Ishikawa (cell line): ENCODE results near the gene ERC1.

Experiments
- CEBPB ChIP-seq: IDR thresholded peaks from 2 replicates; pipeline ENCODE4 v1.6.1; 2012
- CREB1 ChIP-seq: IDR thresholded peaks from 2 replicates; pipeline ENCODE4 v1.6.1; 2012; ENCODE audit warnings: low read depth
- EGR1 ChIP-seq: IDR thresholded peaks from 2 replicates; pipeline ENCODE4 v1.6.1; 2012
- EP300 ChIP-seq: IDR thresholded peaks from 2 replicates; pipeline ENCODE4 v1.6.1; 2012; ENCODE audit warnings: borderline replicate concordance
- FOXM1 ChIP-seq: IDR thresholded peaks from 2 replicates; pipeline ENCODE4 v1.6.1; 2012; ENCODE audit warnings: low read depth, borderline replicate concordance
- NFIC ChIP-seq: IDR thresholded peaks from 2 replicates; pipeline ENCODE4 v1.6.1; 2012
- RAD21 ChIP-seq: IDR thresholded peaks from 2 replicates; pipeline ENCODE4 v1.6.1; 2012; ENCODE audit warnings: low read depth
- TAF1 ChIP-seq: IDR thresholded peaks from 2 replicates; pipeline ENCODE4 v1.6.1; 2012; ENCODE audit warnings: low read depth, mild to moderate bottlenecking
- TCF12 ChIP-seq: IDR thresholded peaks from 2 replicates; pipeline ENCODE4 v1.6.1; 2012; ENCODE audit warnings: low read depth
- TEAD4 ChIP-seq: IDR thresholded peaks from 2 replicates; pipeline ENCODE4 v1.6.1; 2012
- YY1 ChIP-seq: IDR thresholded peaks from 2 replicates; pipeline ENCODE4 v1.6.1; 2012; ENCODE audit warnings: low read depth
- ZBTB7A ChIP-seq: IDR thresholded peaks from 2 replicates; pipeline ENCODE4 v1.6.1; 2012; ENCODE audit warnings: low read depth
- TF ChIP-seq, protein P1 (sequence below): IDR thresholded peaks from 2 replicates; pipeline ENCODE4 v1.6.1; 2012; ENCODE audit warnings: low read depth, mild to moderate bottlenecking
- TF ChIP-seq, protein P2 (sequence below): IDR thresholded peaks from 2 replicates; pipeline ENCODE4 v1.6.1; 2012
- TF ChIP-seq, protein P3 (sequence below): IDR thresholded peaks from 2 replicates; pipeline ENCODE4 v1.6.1; 2012

Gene ERC1

GRCh38 chr12:1122786-1123185 is 131.8 kb downstream of the ERC1 start:
- TF ChIP-seq, protein P1, sequence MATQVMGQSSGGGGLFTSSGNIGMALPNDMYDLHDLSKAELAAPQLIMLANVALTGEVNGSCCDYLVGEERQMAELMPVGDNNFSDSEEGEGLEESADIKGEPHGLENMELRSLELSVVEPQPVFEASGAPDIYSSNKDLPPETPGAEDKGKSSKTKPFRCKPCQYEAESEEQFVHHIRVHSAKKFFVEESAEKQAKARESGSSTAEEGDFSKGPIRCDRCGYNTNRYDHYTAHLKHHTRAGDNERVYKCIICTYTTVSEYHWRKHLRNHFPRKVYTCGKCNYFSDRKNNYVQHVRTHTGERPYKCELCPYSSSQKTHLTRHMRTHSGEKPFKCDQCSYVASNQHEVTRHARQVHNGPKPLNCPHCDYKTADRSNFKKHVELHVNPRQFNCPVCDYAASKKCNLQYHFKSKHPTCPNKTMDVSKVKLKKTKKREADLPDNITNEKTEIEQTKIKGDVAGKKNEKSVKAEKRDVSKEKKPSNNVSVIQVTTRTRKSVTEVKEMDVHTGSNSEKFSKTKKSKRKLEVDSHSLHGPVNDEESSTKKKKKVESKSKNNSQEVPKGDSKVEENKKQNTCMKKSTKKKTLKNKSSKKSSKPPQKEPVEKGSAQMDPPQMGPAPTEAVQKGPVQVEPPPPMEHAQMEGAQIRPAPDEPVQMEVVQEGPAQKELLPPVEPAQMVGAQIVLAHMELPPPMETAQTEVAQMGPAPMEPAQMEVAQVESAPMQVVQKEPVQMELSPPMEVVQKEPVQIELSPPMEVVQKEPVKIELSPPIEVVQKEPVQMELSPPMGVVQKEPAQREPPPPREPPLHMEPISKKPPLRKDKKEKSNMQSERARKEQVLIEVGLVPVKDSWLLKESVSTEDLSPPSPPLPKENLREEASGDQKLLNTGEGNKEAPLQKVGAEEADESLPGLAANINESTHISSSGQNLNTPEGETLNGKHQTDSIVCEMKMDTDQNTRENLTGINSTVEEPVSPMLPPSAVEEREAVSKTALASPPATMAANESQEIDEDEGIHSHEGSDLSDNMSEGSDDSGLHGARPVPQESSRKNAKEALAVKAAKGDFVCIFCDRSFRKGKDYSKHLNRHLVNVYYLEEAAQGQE: no peak
- TF ChIP-seq, protein P2, sequence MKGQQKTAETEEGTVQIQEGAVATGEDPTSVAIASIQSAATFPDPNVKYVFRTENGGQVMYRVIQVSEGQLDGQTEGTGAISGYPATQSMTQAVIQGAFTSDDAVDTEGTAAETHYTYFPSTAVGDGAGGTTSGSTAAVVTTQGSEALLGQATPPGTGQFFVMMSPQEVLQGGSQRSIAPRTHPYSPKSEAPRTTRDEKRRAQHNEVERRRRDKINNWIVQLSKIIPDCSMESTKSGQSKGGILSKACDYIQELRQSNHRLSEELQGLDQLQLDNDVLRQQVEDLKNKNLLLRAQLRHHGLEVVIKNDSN: no peak
- no peak for TF ChIP-seq FOXM1
- no peak for TF ChIP-seq CREB1
- TF ChIP-seq TAF1: no peak
- TF ChIP-seq YY1: no peak
- no peak for TF ChIP-seq RAD21

GRCh38 chr12:1126091-1126490 is 135.1 kb downstream of the ERC1 start:
- TF ChIP-seq, protein P2: no peak
- TF ChIP-seq TCF12 (no peak), EP300 (no peak), TAF1 (no peak), YY1 (no peak), RAD21 (no peak), FOXM1 (no peak), NFIC (no peak), ZBTB7A (no peak), TEAD4 (no peak), CREB1 (no peak), EGR1 (no peak), CEBPB (no peak)
- TF ChIP-seq, protein P1: no peak
- TF ChIP-seq, protein P3, sequence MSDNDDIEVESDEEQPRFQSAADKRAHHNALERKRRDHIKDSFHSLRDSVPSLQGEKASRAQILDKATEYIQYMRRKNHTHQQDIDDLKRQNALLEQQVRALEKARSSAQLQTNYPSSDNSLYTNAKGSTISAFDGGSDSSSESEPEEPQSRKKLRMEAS: no peak

DNA sequence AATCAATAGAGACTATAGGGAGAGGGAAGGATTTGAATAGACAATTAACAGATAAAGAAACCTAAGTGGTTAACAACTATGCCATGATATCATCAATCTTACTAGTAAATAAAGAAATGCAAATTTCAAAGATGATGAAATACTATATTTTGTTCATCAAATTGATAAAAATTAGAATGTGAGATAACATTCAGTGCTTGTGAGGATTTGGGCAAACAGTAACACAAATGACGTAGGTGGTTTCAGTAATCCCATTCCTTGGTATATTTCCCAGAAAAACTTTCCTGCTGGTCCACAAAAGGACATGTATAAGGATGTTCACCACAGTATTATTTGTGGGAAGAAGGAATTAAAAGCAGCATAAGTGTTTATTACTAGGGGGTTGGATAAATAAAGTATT is 136.0 kb downstream of the ERC1 start:
- TF ChIP-seq NFIC (no peak), TAF1 (no peak), FOXM1 (no peak), EP300 (no peak), CREB1 (no peak), TCF12 (no peak), RAD21 (no peak), ZBTB7A (no peak), TEAD4 (no peak)
- TF ChIP-seq, protein P2: no peak

- TF ChIP-seq NFIC (no peak), RAD21 (no peak), YY1 (no peak), ZBTB7A (no peak), TCF12 (no peak), CREB1 (no peak), EP300 (no peak), TAF1 (no peak), EGR1 (no peak)
- TF ChIP-seq, protein P2: no peak
- TF ChIP-seq, protein P3: no peak
- TF ChIP-seq, protein P1: no peak
These were observed 139.1 kb downstream of the ERC1 start for GRCh38 chr12:1130164-1130563.
